OCI-LY3 (cell line): ENCODE measurements around the gene PPARGC1A.

Experiments used
- CTCF ChIP-seq: fragments of 200-600, 300-600 bp; sonication (generic); IDR thresholded peaks from 2 replicates; pipeline ENCODE4 v1.5.1; 2014; ENCODE audit warnings: antibody characterized with exemption, low read length, low read depth
- EZH2phosphoT487 ChIP-seq: fragments of 200-600 bp; shearing (Covaris generic); IDR thresholded peaks from 2 replicates; pipeline ENCODE4 v1.6.1; 2018; ENCODE audit warnings: antibody characterized with exemption, mixed run types, low read depth

GRCh38 chr4:23888421-23889319 is 1.2 kb downstream of the PPARGC1A start:
- no peak for TF ChIP-seq CTCF
- no peak for TF ChIP-seq EZH2phosphoT487
